Thymus (tissue), 11 donors: ENCODE measurements around the gene SYNJ2. TPM values are rescaled to one million over a fixed set of nuclear protein-coding genes. Genes with fewer than 3 reads are reported as not detected.
"Not testable (repeated sequence)": the region's sequence is repeated elsewhere in the genome, so short reads cannot be mapped to it uniquely, and the experiment has no call there.

Experiments
- DNase-seq, 9 donors: peaks; one replicate each; pipeline ENCODE4 v3.0.0-alpha.2; 2013; ENCODE audit warnings: low spot score in 9 of 9, low read depth in 6 of 9, missing footprints in 1 of 9
- H3K27ac ChIP-seq, 2 donors: one replicate each; pipeline ENCODE4 v1.5.1; 2013; ENCODE audit warnings: control low read depth in 1 of 2, low read depth in 1 of 2, low read length in 1 of 2, mild to moderate bottlenecking in 1 of 2, moderate library complexity in 1 of 2
- H3K27me3 ChIP-seq, 2 donors: one replicate each; pipeline ENCODE4 v1.5.1; 2013; ENCODE audit warnings: low read length in 1 of 2; ENCODE audit not compliant: control insufficient read depth in 2 of 2, insufficient read depth in 1 of 2
- H3K36me3 ChIP-seq, 2 donors: one replicate each; pipeline ENCODE4 v1.5.1; 2013; ENCODE audit warnings: low read length in 1 of 2, mild to moderate bottlenecking in 1 of 2, moderate library complexity in 1 of 2; ENCODE audit not compliant: control insufficient read depth in 2 of 2, insufficient read depth in 2 of 2
- H3K4me1 ChIP-seq, 2 donors: one replicate each; pipeline ENCODE4 v1.5.1; 2013; ENCODE audit warnings: low read length in 2 of 2; ENCODE audit not compliant: control insufficient read depth in 2 of 2, insufficient read depth in 2 of 2
- H3K4me3 ChIP-seq, 2 donors: one replicate each; pipeline ENCODE4 v1.5.1; 2013; ENCODE audit warnings: low read length in 2 of 2, control low read depth in 1 of 2, mild to moderate bottlenecking in 1 of 2
- H3K9me3 ChIP-seq, 2 donors: one replicate each; pipeline ENCODE4 v1.5.1; 2013; ENCODE audit warnings: low read length in 1 of 2, mild to moderate bottlenecking in 1 of 2; ENCODE audit not compliant: control insufficient read depth in 2 of 2, insufficient read depth in 1 of 2
- WGBS: extraction: QIAGEN DNeasy Blood & Tissue Kit; methylation state at CpG from one replicate; pipeline ENCODE4 v1.1.7; 2013; 5-methylcytosine and 5-hydroxymethylcytosine counted together
- polyA plus RNA-seq: library from polyadenylated mRNA; stranded (reverse); fragments of 200-250 nt; gene quantifications from one replicate; pipeline ENCODE4 v1.2.3, GENCODE V29; 2013
- total RNA-seq: library from RNA; stranded (reverse); fragments of 120-200 nt; gene quantifications from one replicate; pipeline ENCODE4 v1.2.4, GENCODE V29; 2013
- donor health status: healthy.

Gene SYNJ2
- total and polyA plus RNA-seq, 2 donors, result 5.7 to 8.2 TPM

- WGBS, result 30% methylated on average over 12 of the region's 12 CpGs
- peaks cover 0 to 17% of the 10 kb centered on the region in 2 donors for H3K9me3 ChIP-seq
- peak overlapping the region; percentile 40 to 61 for H3K27ac ChIP-seq
- H3K36me3 ChIP-seq, result no peaks in the 10 kb centered on the region
- DNase-seq, result peak in 1 of 9 donors; percentile 46
- no peak overlapping the region for H3K4me3 ChIP-seq
- H3K4me1 ChIP-seq, result peaks cover 10 to 26% of the 10 kb centered on the region in 2 donors
- no peaks in the 10 kb centered on the region for H3K27me3 ChIP-seq
Observed at GRCh38 chr6:157962601-157963302, 18.9 kb upstream of the SYNJ2 start.

GRCh38 chr6:157964100-157964499 is 17.6 kb upstream of the SYNJ2 start:
- 18% methylated on average over 3 of the region's 3 CpGs for WGBS
- Histone ChIP-seq H3K27me3 (no peaks in the 10 kb centered on the region), H3K4me3 (no peak overlapping the region), H3K4me1 (peaks cover 10 to 26% of the 10 kb centered on the region in 2 donors), H3K36me3 (no peaks in the 10 kb centered on the region), H3K9me3 (peaks cover 0 to 9% of the 10 kb centered on the region in 2 donors), H3K27ac (no peak overlapping the region)
- DNase-seq, result no peak

- DNase-seq, result no peak
- WGBS, result over 99% methylated on average over 3 of the region's 3 CpGs
- Histone ChIP-seq H3K27me3 (no peaks in the 10 kb centered on the region), H3K4me1 (peaks cover 10 to 26% of the 10 kb centered on the region in 2 donors), H3K27ac (no peak overlapping the region), H3K9me3 (no peaks in the 10 kb centered on the region), H3K4me3 (no peak overlapping the region), H3K36me3 (no peaks in the 10 kb centered on the region)
Observed at GRCh38 chr6:157965387-157965786, 16.3 kb upstream of the SYNJ2 start.

- Histone ChIP-seq H3K4me1 (peaks cover 10 to 26% of the 10 kb centered on the region in 2 donors), H3K27me3 (no peaks in the 10 kb centered on the region), H3K36me3 (no peaks in the 10 kb centered on the region), H3K4me3 (no peak overlapping the region), H3K9me3 (no peaks in the 10 kb centered on the region), H3K27ac (no peak overlapping the region)
- WGBS, result 60% methylated on average over 8 of the region's 8 CpGs
- no peak for DNase-seq
Observed at GRCh38 chr6:157966589-157966977, 15.1 kb upstream of the SYNJ2 start.

- Histone ChIP-seq H3K4me1 (peaks cover 8 to 26% of the 10 kb centered on the region in 2 donors), H3K9me3 (no peaks in the 10 kb centered on the region)
- no peak for DNase-seq
Observed at GRCh38 chr6:157967020-157967419, 14.6 kb upstream of the SYNJ2 start.

GRCh38 chr6:157967486-157967885 is 14.2 kb upstream of the SYNJ2 start:
- DNase-seq, result no peak
- H3K9me3 ChIP-seq, result no peaks in the 10 kb centered on the region
- no peaks in the 10 kb centered on the region for H3K36me3 ChIP-seq
- no peak overlapping the region for H3K27ac ChIP-seq
- H3K4me1 ChIP-seq, result peaks cover 6 to 22% of the 10 kb centered on the region in 2 donors
- H3K4me3 ChIP-seq, result no peak overlapping the region
- 97% methylated on average over 8 of the region's 8 CpGs for WGBS
- H3K27me3 ChIP-seq, result no peaks in the 10 kb centered on the region

More at GRCh38 chr6:157967020-157967419, 14.6 kb upstream of the SYNJ2 start:
- 30% methylated on average over 6 of the region's 6 CpGs for WGBS
- Histone ChIP-seq H3K27me3 (no peaks in the 10 kb centered on the region), H3K4me3 (no peak overlapping the region), H3K36me3 (no peaks in the 10 kb centered on the region), H3K27ac (peak overlapping the region; percentile 12 to 15)

GRCh38 chr6:157972177-157972576 is 9.5 kb upstream of the SYNJ2 start:
- not testable (repeated sequence) for DNase-seq, H3K27me3 ChIP-seq, H3K36me3 ChIP-seq, H3K27ac ChIP-seq, H3K4me3 ChIP-seq, H3K9me3 ChIP-seq, H3K4me1 ChIP-seq
- 97% methylated on average over 3 of the region's 3 CpGs for WGBS

- peaks cover 0 to 8% of the 10 kb centered on the region in 2 donors for H3K4me1 ChIP-seq
- 89% methylated on average over 9 of the region's 9 CpGs for WGBS
Observed at GRCh38 chr6:157974341-157974894, 7.2 kb upstream of the SYNJ2 start.

GRCh38 chr6:157974967-157975366 is 6.7 kb upstream of the SYNJ2 start:
- Histone ChIP-seq H3K27me3 (peaks cover 0 to 3% of the 10 kb centered on the region in 2 donors), H3K9me3 (no peaks in the 10 kb centered on the region), H3K4me3 (no peak overlapping the region), H3K36me3 (no peaks in the 10 kb centered on the region), H3K27ac (no peak overlapping the region), H3K4me1 (peaks cover 0 to 13% of the 10 kb centered on the region in 2 donors)
- 97% methylated on average over 3 of the region's 3 CpGs for WGBS
- DNase-seq, result no peak

More at GRCh38 chr6:157974341-157974894, 7.2 kb upstream of the SYNJ2 start:
- H3K9me3 ChIP-seq, result no peaks in the 10 kb centered on the region
- DNase-seq, result no peak
- H3K4me3 ChIP-seq, result no peak overlapping the region
- H3K27me3 ChIP-seq, result no peaks in the 10 kb centered on the region
- no peak overlapping the region for H3K27ac ChIP-seq
- no peaks in the 10 kb centered on the region for H3K36me3 ChIP-seq
